GM23248 (cell line): ENCODE data around the gene WFIKKN1.

Experiments
- EZH2 ChIP-seq: fragments of 200-600 bp; sonication (generic); IDR thresholded peaks from 2 replicates; pipeline ENCODE4 v1.6.1; 2018; ENCODE audit warnings: antibody characterized with exemption, mild to moderate bottlenecking; ENCODE audit not compliant: insufficient read depth, poor library complexity, severe bottlenecking
- EZH2phosphoT487 ChIP-seq: fragments of 200-600 bp; sonication (generic); IDR thresholded peaks from 2 replicates; pipeline ENCODE4 v1.6.1; 2018; ENCODE audit warnings: antibody characterized with exemption, moderate library complexity, mild to moderate bottlenecking, low read depth; ENCODE audit not compliant: insufficient read depth

GRCh38 chr16:592518-593306, 38.1 kb upstream of the WFIKKN1 start:
- TF ChIP-seq EZH2phosphoT487, result no peak
- no peak for TF ChIP-seq EZH2
